DMS153 (cell line): ENCODE measurements around the gene KIF4B.
A peak's percentile ranks its signal among the peaks of the same experiment; 100 is the strongest.
"Not testable (repeated sequence)": the region's sequence is repeated elsewhere in the genome, so short reads cannot be mapped to it uniquely, and the experiment has no call there.

Source experiments
- DNase-seq: peaks from one replicate; lab custom pipeline; 2025; lab: John Stamatoyannopoulos, UW

Gene KIF4B

DNA sequence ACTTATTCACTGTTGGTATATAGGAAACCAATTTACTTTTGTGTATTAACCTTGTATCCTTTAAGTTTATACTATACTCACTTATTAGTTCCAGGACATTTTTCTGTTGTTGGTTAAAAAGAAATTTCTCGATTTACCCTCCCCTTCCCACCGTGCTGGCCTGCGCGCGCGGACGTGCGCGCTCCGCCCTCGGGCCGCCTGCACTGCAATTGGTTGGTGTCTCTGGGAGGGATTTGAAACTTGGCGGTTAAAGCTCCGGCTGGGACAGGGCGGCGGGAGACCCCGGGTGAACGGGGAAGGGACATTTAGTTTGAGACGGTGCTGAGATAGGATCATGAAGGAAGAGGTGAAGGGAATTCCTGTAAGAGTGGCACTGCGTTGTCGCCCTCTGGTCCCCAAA is at the start of gene KIF4B:
Gene KIF4B, plus strand, starts transcription at position 230 of the 400 bp plus-strand sequence. Its CDS starts 105 bp downstream, at position 335.
- no peak for DNase-seq

DNA sequence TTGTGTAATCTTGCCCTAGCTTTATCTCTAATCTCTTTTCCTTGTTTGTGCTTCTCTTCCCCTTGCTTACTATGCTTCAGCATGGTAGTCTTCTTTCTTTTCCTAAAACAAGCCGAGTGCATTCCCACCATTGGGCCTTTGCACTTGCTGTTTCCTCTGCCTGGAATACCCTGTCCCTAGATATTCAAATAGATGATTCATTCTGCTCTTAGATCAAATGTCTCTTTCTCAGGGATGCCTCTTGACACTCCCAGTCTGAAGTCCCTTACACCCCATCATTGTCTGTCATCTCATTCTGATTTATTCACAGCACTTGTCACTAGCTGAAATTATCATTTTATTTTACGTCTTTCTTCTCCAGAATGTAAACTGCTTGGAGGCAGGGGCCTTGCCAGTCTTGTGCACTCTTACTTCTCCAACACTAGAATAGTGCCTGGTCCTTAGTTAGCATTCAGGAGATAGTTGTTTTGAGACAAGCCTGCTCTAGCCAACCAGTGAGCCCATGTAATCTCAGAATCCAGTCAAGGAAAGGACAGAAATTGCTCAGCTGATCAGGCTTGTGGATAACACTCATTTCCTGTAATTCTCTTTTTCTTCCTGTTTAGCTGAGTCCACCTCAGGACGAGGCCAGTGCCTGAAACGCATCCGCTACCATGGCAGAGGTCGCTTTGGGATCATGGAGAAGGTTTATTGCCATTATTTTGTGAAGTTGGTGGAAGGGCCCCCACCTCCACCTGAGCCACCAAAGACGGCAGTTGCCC is 47.3 kb upstream of the KIF4B start:
- no peak for DNase-seq

DNA sequence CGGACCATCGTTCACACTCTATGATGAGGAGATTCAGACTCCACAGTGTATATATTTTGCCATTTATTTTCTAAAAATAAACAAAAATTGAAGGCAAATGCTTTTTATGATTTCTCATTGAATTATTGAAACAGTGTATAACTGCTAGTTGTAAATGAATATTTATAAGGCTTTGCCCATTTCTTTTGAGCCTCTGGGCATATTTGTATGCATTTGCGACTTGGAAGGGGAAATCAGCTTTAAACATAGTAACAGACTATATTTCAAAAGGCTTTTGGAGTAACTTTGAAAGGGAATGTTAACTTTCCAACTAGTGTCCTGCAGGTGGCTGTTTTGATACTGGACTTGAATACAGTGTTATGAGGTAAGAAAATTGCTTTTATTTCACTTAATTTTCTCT is 46.7 kb upstream of the KIF4B start:
- no peak for DNase-seq

- DNase-seq, result no peak
Measured at GRCh38 chr5:154967421-154968024, 46.0 kb upstream of the KIF4B start.

GRCh38 chr5:154968953-154969352 is 44.6 kb upstream of the KIF4B start:
- no peak for DNase-seq

DNA sequence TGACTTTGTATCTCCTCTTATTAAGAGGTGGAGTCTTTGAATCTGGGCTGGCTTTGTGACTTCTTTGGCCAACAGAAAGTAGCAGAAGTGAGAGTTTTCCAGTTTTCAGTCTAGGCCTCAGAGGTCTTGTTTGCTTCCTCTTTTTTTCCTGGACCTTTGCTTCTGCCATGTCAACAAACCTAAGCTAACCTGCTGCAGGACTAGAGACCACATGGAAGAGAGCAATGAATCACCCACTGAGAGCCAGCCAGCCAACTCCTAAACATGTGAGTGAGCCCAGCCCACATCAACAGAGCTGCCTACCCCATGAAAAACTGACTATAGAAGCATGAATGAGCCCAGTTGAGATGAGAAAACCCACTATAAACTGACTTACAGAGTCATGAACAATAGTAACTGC is 42.8 kb upstream of the KIF4B start:
- no peak for DNase-seq

DNA sequence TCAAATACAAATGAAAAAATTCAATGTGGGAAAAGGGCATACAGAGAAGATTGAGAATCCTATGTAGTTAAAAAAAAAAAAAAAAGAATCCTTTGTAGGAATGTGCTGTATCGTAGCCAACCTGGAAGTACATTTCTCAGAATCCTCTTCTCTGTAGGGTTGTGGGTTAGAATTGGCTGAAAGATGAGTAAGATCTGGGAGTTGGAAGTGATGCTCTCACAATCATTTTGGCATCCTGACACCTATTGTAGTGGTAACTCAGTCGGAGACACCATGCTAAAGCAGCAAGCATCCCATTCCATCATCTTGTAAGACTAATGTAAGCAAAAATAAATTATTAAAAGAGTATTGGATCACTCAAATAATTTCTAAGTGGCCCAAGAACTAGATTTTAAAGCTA is 42.1 kb upstream of the KIF4B start:
- DNase-seq, result no peak

GRCh38 chr5:154972476-154973080 is 41.0 kb upstream of the KIF4B start:
- peak; percentile 2 for DNase-seq

- DNase-seq, result not testable (repeated sequence)
Measured at GRCh38 chr5:154976082-154976481, 37.5 kb upstream of the KIF4B start.

- no peak for DNase-seq
Measured at GRCh38 chr5:154977409-154977808, 36.1 kb upstream of the KIF4B start.

GRCh38 chr5:154978294-154978693 is 35.3 kb upstream of the KIF4B start:
- DNase-seq, result not testable (repeated sequence)

DNA sequence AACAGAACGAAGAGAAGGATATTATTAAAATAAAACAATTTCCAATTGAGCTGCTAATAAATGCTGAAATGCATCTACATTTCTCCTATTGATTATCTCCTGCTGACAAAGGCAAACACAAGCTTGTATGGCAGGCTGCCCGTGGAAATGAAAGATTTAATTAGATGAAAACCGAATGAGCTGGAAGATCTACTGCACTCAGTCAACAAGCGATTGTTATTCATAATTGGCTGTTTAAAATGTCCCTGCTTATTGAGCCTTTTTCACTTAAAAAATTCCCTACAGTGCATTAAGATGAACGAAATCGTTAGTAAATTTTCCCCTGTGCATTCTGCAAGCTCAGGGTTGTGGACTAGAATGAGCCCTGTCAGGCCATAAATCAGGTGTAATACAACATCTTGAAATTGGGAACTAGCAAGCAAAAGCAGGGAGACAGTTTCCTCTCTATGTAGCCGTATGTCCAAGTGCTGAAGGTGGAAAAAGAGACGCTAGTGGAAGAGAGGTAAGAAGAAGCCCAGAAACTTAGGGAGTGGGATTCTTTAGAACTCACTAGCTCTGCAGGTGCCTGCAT is 28.5 kb upstream of the KIF4B start:
- no peak for DNase-seq

GRCh38 chr5:154986151-154986550 is 27.4 kb upstream of the KIF4B start:
- DNase-seq, result no peak

- DNase-seq, result no peak
Measured at GRCh38 chr5:154989626-154990025, 23.9 kb upstream of the KIF4B start.

- DNase-seq, result no peak
Measured at GRCh38 chr5:154993461-154993860, 20.1 kb upstream of the KIF4B start.

DNA sequence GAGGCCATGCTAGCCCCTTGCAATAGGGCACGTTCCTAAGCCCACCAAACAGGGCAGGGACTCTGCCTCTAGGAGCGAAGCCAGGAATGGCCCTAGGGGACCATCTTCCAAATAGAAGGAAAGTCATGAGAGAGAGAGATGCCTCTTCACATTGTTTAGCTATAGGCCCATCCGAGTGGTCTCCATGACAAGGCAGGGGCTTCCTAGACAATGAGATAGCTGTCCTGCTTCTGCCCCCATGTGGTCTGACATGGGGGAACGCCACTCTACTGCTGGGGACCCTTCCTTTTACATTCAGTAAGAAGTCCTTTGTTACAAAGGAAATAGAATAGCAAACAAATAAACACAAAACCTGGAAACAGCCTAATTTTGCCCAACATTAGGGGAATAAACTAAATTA is 17.9 kb upstream of the KIF4B start:
- DNase-seq, result no peak

DNA sequence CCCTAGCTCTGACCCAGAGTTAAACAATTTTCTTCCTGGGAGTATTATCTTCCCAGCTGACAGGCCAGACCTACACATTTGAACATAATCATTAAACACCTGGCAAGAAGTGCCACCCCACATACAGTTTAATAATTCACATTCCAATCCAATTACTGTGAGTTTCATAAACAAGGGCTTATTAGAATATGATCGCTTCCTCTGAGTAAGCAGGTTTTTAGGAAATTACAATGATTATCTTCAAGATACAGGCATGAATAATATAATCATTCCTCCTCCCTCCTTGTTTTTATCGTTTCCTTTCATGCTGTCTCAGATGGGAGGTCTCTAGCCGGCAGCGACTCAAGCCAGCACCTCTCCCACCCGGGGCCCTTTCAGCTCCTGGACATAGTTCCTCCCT is 15.8 kb upstream of the KIF4B start:
- DNase-seq, result no peak

DNA sequence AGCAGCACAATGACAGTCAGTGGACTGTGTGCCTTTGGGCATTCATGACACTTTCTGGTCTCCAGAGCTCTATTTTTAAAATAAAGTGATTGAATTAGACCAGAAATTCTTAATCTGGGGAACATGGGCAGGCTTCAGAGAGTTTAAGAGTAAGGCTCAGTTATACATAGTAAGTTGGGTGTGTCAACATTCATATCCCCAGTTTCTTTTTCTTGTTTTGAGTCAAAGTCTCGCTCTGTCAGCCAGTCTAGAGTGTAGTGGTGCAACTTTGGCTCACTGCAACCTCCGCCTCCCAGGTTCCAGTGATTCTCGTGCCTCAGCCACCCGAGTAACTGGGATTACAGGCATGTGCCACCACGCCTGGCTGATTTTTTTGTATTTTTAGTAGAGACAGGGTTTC is 13.7 kb upstream of the KIF4B start:
- no peak for DNase-seq

- no peak for DNase-seq
Measured at GRCh38 chr5:155001523-155001922, 12.0 kb upstream of the KIF4B start.

DNA sequence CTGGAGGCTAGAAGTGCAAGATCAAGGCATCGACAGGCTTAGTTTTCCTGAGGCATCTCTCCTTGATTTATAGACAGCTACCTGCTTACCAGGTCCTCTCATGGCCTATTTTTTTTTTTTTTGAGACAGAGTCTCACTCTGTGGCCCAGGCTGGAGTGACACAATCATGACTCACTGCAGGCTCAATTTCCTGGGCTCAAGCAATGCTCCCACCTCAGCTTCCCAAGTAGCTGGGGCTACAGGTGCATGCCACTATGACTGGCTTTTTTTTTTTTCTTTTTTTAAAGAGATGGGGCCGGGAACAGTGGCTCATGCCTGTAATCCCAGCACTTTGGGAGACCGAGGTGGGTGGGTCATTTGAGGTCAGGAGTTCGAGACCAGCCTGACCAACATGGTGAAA is 10.8 kb upstream of the KIF4B start:
- DNase-seq, result not testable (repeated sequence)

- no peak for DNase-seq
Measured at GRCh38 chr5:155004138-155004744, 9.3 kb upstream of the KIF4B start.

DNA sequence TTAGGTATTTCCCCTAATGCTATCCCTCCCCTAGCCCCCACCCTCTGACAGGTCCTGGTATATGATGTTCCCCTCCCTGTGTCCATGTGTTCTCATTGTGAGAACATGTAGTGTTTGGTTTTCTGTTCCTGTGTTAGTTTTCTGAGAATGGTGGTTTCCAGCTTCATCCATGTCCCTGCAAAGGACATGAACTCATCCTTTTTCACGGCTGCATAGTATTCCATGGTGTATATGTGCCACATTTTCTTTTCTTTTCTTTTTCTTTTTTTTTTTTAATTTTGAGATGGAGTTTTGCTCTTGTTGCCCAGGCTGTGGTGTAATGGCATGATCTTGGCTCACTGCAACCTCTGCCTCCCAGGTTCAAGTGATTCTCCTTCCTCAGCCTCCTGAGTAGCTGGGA is 7.3 kb upstream of the KIF4B start:
- not testable (repeated sequence) for DNase-seq

DNA sequence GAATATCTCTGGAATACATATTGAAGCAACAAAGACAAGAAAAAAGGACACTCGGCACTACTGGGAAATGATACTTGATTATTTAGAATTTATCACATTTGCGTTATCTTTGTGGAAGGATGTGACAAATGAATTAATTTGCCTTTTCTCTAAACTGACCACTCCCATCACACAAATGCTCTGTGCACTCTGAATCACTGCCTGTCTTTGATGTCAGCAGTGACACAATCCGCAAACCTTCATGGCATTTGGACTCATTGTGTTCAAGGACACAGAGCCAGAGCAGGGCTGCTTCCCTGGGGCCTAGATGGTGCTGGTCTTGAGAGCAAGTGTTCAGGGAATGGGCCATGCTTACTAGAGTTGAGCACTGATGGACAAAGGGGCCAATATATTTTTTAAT is 4.9 kb upstream of the KIF4B start:
- no peak for DNase-seq
